ENCODE results near the gene DUSP28.
A peak's percentile ranks its signal among the peaks of the same experiment; 100 is the strongest.
"Not testable (repeated sequence)": the region's sequence is repeated elsewhere in the genome, so short reads cannot be mapped to it uniquely, and the experiment has no call there.

The DUSP28 gene

GRCh38 chr2:240558236-240558761 lies 1.9 kb upstream of the DUSP28 start:
- no peak for DNase-seq (ENCODE audit: low read depth in 2 of 3, low spot score in 2 of 3)

- DNase-seq (ENCODE audit: low read depth in 2 of 3, low spot score in 2 of 3) = no peak
Measured at GRCh38 chr2:240559286-240559685, 871 bp upstream of the DUSP28 start.

- DNase-seq (ENCODE audit: low read depth in 2 of 3, low spot score in 2 of 3) = peak; percentile 94 to 98 (median 96)
Measured at GRCh38 chr2:240560480-240561324, 545 bp downstream of the DUSP28 start.

- no peak for DNase-seq (ENCODE audit: low read depth in 2 of 3, low spot score in 2 of 3)
Measured at GRCh38 chr2:240561325-240561971, 1.3 kb downstream of the DUSP28 start.

- not testable (repeated sequence) for DNase-seq (ENCODE audit: low read depth in 2 of 3, low spot score in 2 of 3)
Measured at GRCh38 chr2:240563231-240563630, 3.1 kb downstream of the DUSP28 start.

GRCh38 chr2:240563951-240564560 lies 3.9 kb downstream of the DUSP28 start:
- DNase-seq (ENCODE audit: low read depth in 2 of 3, low spot score in 2 of 3) = no peak

GRCh38 chr2:240564561-240565332 lies 4.6 kb downstream of the DUSP28 start:
- no peak for DNase-seq (ENCODE audit: low read depth in 2 of 3, low spot score in 2 of 3)

- peak; percentile 74 to 87 (median 78) for DNase-seq (ENCODE audit: low read depth in 2 of 3, low spot score in 2 of 3)
Measured at GRCh38 chr2:240565333-240566202, 5.4 kb downstream of the DUSP28 start.

- peak; percentile 80 to 92 (median 87) for DNase-seq (ENCODE audit: low read depth in 2 of 3, low spot score in 2 of 3)
Measured at GRCh38 chr2:240566203-240567136, 6.3 kb downstream of the DUSP28 start.

- DNase-seq (ENCODE audit: low read depth in 2 of 3, low spot score in 2 of 3) = no peak
Measured at GRCh38 chr2:240567137-240567871, 7.1 kb downstream of the DUSP28 start.

- DNase-seq (ENCODE audit: low read depth in 2 of 3, low spot score in 2 of 3) = peak in 1 of 3 experiments; percentile 26
Measured at GRCh38 chr2:240567872-240568677, 7.9 kb downstream of the DUSP28 start, which contains the start of gene RNPEPL1. Gene RNPEPL1, plus strand, starts transcription at chr2:240568484. Its CDS starts 103 bp downstream, at chr2:240568587.

GRCh38 chr2:240568678-240569522 lies 8.7 kb downstream of the DUSP28 start:
- DNase-seq (ENCODE audit: low read depth in 2 of 3, low spot score in 2 of 3) = no peak

- DNase-seq (ENCODE audit: low read depth in 2 of 3, low spot score in 2 of 3) = no peak
Measured at GRCh38 chr2:240569523-240569997, 9.4 kb downstream of the DUSP28 start.

GRCh38 chr2:240569998-240570530 lies 9.9 kb downstream of the DUSP28 start:
- DNase-seq (ENCODE audit: low read depth in 2 of 3, low spot score in 2 of 3) = no peak

GRCh38 chr2:240570531-240571313 lies 10.6 kb downstream of the DUSP28 start:
- no peak for DNase-seq (ENCODE audit: low read depth in 2 of 3, low spot score in 2 of 3)

Data from activated CD8-positive, alpha-beta memory T cell treated with anti-CD3 and anti-CD28 coated beads for 48 hours (primary cell).